Activated CD8-positive, alpha-beta memory T cell treated with anti-CD3 and anti-CD28 coated beads for 48 hours (primary cell): ENCODE measurements around the gene POU2F2.
"Not testable (repeated sequence)": the region's sequence is repeated elsewhere in the genome, so short reads cannot be mapped to it uniquely, and the experiment has no call there.

Experiments
- DNase-seq, 3 experiments: peaks; one replicate each; pipeline ENCODE4 v3.0.0-alpha.2; 2020; ENCODE audit warnings: low read depth in 2 of 3, low spot score in 2 of 3

The POU2F2 gene

GRCh38 chr19:42105368-42105767, 26.9 kb downstream of the POU2F2 start:
- DNase-seq: no peak

GRCh38 chr19:42102877-42103276, 29.4 kb downstream of the POU2F2 start:
- DNase-seq: no peak

GRCh38 chr19:42100241-42100640, 32.0 kb downstream of the POU2F2 start:
- DNase-seq: not testable (repeated sequence)

GRCh38 chr19:42099336-42099925, 32.8 kb downstream of the POU2F2 start:
- DNase-seq: no peak

GRCh38 chr19:42098781-42099180, 33.5 kb downstream of the POU2F2 start:
- no peak for DNase-seq

- DNase-seq: no peak
Measured at GRCh38 chr19:42097461-42097860, 34.8 kb downstream of the POU2F2 start.

GRCh38 chr19:42096255-42096837, 35.9 kb downstream of the POU2F2 start:
- DNase-seq: no peak

- DNase-seq: no peak
Measured at GRCh38 chr19:42095814-42096230, 36.4 kb downstream of the POU2F2 start.

- DNase-seq: no peak
Measured at GRCh38 chr19:42095142-42095813, 37.0 kb downstream of the POU2F2 start.

GRCh38 chr19:42093926-42094325, 38.3 kb downstream of the POU2F2 start:
- DNase-seq: no peak

GRCh38 chr19:42093505-42093904, 38.7 kb downstream of the POU2F2 start:
- no peak for DNase-seq

GRCh38 chr19:42092350-42092749, 39.9 kb downstream of the POU2F2 start:
- DNase-seq: no peak

- no peak for DNase-seq
Measured at GRCh38 chr19:42091742-42092141, 40.5 kb downstream of the POU2F2 start.

- DNase-seq: no peak
Measured at GRCh38 chr19:42091300-42091699, 40.9 kb downstream of the POU2F2 start.

- DNase-seq: no peak
Measured at GRCh38 chr19:42090672-42091071, 41.6 kb downstream of the POU2F2 start.

GRCh38 chr19:42089772-42090171, 42.5 kb downstream of the POU2F2 start:
- no peak for DNase-seq

GRCh38 chr19:42089191-42089750, 43.0 kb downstream of the POU2F2 start:
- no peak for DNase-seq

- DNase-seq: no peak
Measured at GRCh38 chr19:42088471-42089190, 43.6 kb downstream of the POU2F2 start.

GRCh38 chr19:42086770-42087550, 45.3 kb downstream of the POU2F2 start:
- DNase-seq: no peak

- no peak for DNase-seq
Measured at GRCh38 chr19:42086188-42086736, 46.0 kb downstream of the POU2F2 start.

GRCh38 chr19:42083537-42083936, 48.7 kb downstream of the POU2F2 start:
- DNase-seq: no peak
